ENCODE data around the gene KRTAP9-8.
"Not testable (repeated sequence)": the region's sequence is repeated elsewhere in the genome, so short reads cannot be mapped to it uniquely, and the experiment has no call there.

KRTAP9-8 gene, protein sequence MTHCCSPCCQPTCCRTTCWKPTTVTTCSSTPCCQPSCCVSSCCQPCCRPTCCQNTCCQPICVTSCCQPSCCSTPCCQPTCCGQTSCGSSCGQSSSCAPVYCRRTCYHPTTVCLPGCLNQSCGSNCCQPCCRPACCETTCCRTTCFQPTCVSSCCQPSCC

GRCh38 chr17:41237949-41238437, at the start of gene KRTAP9-8:
Gene KRTAP9-8 (plus strand): TSS chr17:41237999. CDS start chr17:41238052, 53 bp downstream.
- DNase-seq (ENCODE audit: low read depth) = not testable (repeated sequence)

DNA sequence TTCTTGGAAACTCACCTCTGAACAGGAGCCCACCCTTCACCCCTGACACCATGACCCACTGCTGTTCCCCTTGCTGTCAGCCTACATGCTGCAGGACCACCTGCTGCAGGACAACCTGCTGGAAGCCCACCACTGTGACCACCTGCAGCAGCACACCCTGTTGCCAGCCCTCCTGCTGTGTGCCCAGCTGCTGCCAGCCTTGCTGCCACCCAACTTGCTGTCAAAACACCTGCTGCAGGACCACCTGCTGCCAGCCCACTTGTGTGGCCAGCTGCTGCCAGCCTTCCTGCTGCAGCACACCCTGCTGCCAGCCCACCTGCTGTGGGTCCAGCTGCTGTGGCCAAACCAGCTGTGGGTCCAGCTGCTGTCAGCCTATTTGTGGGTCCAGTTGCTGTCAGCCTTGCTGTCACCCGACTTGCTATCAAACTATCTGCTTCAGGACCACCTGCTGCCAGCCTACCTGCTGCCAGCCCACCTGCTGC, 47.9 kb upstream of the KRTAP9-8 start, which contains the start of gene KRTAP9-1:
Gene KRTAP9-1, plus strand, starts transcription at position 51 of the 482 bp plus-strand sequence. Its CDS starts 0 bp downstream, at position 51.
- DNase-seq (ENCODE audit: low read depth); H3K4me3 ChIP-seq (ENCODE audit: low read depth, low read length): not testable (repeated sequence)

More at GRCh38 chr17:41237949-41238437, at the start of gene KRTAP9-8:
- H3K4me3 ChIP-seq (ENCODE audit: low read depth, low read length) = not testable (repeated sequence)

GRCh38 chr17:41190328-41190727, 47.5 kb upstream of the KRTAP9-8 start:
- no peak for DNase-seq (ENCODE audit: low read depth)
- TF ChIP-seq MYC (IDR thresholded peaks at IDR 0.05; ENCODE audit: low read depth, low read length) (no peak), CTCF (IDR thresholded peaks at IDR 0.05; ENCODE audit: low read depth, low read length) (no peak), POLR2A (IDR thresholded peaks at IDR 0.05; ENCODE audit: extremely low read depth, insufficient read length) (no peak)
- TF ChIP-seq, protein P1, sequence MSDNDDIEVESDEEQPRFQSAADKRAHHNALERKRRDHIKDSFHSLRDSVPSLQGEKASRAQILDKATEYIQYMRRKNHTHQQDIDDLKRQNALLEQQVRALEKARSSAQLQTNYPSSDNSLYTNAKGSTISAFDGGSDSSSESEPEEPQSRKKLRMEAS (IDR thresholded peaks at IDR 0.05; ENCODE audit: low read depth, low read length) = no peak
- no peak overlapping the region for H3K4me3 ChIP-seq (ENCODE audit: low read depth, low read length)

DNA sequence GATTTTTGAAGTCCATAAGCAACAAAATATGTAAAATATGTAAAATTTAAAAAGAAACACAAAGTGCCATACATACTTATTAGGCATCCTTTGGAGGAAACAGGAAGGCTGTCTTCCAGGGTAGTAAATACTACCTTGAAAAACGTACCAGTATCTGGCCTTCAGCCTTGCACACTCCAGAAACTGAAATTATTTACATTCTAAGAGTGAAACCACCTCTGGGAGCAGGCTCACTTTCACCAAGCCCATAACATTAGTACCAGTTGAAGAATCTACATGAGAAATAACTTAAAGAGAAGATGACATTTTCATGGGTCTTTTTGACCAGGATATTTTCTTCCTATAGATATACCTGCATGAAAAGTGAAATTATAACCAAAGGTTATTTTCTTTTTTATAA, 41.7 kb upstream of the KRTAP9-8 start:
- no peak for TF ChIP-seq MYC (IDR thresholded peaks at IDR 0.05; ENCODE audit: low read depth, low read length)
- no peak for TF ChIP-seq POLR2A (IDR thresholded peaks at IDR 0.05; ENCODE audit: extremely low read depth, insufficient read length)
- no peak for TF ChIP-seq CTCF (IDR thresholded peaks at IDR 0.05; ENCODE audit: low read depth, low read length)
- TF ChIP-seq, protein P1 (IDR thresholded peaks at IDR 0.05; ENCODE audit: low read depth, low read length) = no peak
- no peak overlapping the region for H3K4me3 ChIP-seq (ENCODE audit: low read depth, low read length)
- DNase-seq (ENCODE audit: low read depth) = no peak

GRCh38 chr17:41199421-41200078, 38.2 kb upstream of the KRTAP9-8 start:
- no peak for DNase-seq (ENCODE audit: low read depth)
- no peak for TF ChIP-seq POLR2A (IDR thresholded peaks at IDR 0.05; ENCODE audit: extremely low read depth, insufficient read length)
- TF ChIP-seq CTCF (IDR thresholded peaks at IDR 0.05; ENCODE audit: low read depth, low read length) = no peak
- no peak for TF ChIP-seq MYC (IDR thresholded peaks at IDR 0.05; ENCODE audit: low read depth, low read length)
- H3K4me3 ChIP-seq (ENCODE audit: low read depth, low read length) = no peak overlapping the region

DNA sequence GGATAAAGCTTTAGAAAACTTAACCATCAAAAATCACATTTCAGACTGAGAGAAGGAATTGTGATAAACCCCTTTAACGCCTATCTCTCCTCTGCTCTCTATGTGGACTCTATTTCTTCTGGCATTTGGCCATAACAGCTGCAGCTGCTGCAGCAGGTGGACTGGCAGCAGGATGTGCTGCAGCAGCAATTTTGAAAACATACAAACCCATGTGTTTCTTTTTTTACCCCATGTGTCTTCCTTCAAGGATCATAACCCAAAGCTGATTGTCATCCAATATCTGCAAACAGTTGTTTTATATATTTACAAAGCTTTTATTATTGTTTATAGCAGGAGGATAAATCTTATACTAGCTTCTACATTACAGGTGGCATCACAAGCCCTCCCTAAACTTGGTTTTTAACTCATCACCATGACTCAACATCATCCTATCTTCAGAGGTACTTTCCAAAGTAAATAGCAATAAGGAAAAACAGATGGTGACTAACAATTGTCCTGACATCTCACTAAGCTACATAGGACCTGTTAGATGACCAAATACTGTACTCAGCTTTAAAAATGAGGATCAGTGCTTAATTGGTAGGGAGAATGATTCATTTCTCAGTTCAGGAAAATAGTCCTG, 25.8 kb upstream of the KRTAP9-8 start:
- H3K4me3 ChIP-seq (ENCODE audit: low read depth, low read length) = no peak overlapping the region
- TF ChIP-seq MYC (IDR thresholded peaks at IDR 0.05; ENCODE audit: low read depth, low read length) = no peak
- TF ChIP-seq CTCF (IDR thresholded peaks at IDR 0.05; ENCODE audit: low read depth, low read length) = no peak
- TF ChIP-seq, protein P1 (IDR thresholded peaks at IDR 0.05; ENCODE audit: low read depth, low read length) = no peak
- TF ChIP-seq POLR2A (IDR thresholded peaks at IDR 0.05; ENCODE audit: extremely low read depth, insufficient read length) = no peak
- no peak for DNase-seq (ENCODE audit: low read depth)
